GM12878 (cell line): ENCODE results near the gene EEIG2. TPM values are rescaled to one million over a fixed set of nuclear protein-coding genes. Genes with fewer than 3 reads are reported as not detected.
A peak's percentile ranks its signal among the peaks of the same experiment; 100 is the strongest.

Experiments used
- ATAC-seq: fragments of 200-7000 bp; cut with Tn5 transposase; 3 replicates; pipeline ENCODE4 v1.9.1; 2020; ENCODE audit warnings: mild to moderate bottlenecking, moderate library complexity
- BruUV-seq: library from RNA; stranded (reverse); fragments of 400-500 nt; replicated peaks from 2 replicates; lab custom pipeline; 2021; lab: Mats Ljungman, UMichigan
- CTCF ChIA-PET: fragments of 300-600 bp; sonication (Branson Sonifier 250); formaldehyde crosslinking; extraction: SDS; loops from one replicate; lab custom pipeline; 2021; ENCODE audit warnings: inconsistent platforms; lab: Yijun Ruan, JAX
- POLR2A ChIA-PET: fragments of 350-600 bp; formaldehyde crosslinking; extraction: SDS; loops from one replicate; lab custom pipeline; 2021; ENCODE audit warnings: inconsistent platforms; lab: Charles Lee
- RAD21 ChIA-PET: fragments of 300-600 bp; sonication (Branson Sonifier 250); formaldehyde crosslinking; loops from one replicate; lab custom pipeline; 2023; ENCODE audit warnings: antibody characterized with exemption; ENCODE audit not compliant: unreplicated experiment; lab: Charles Lee
- SMC1A ChIA-PET: fragments of 300-600 bp; sonication (Branson Sonifier 250); formaldehyde crosslinking; loops from one replicate; lab custom pipeline; 2023; ENCODE audit not compliant: unreplicated experiment, uncharacterized antibody; lab: Charles Lee
- DNase-seq: peaks from one replicate; pipeline ENCODE4 v3.0.0-alpha.2; 2011; ENCODE audit warnings: low read depth, low spot score
- FAIRE-seq: peaks from 3 replicates; lab custom pipeline; 2011; peaks lifted over from hg19 to GRCh38; lab: Jason Lieb, UNC
- H2AFZ ChIP-seq: 2 replicates; pipeline ENCODE4 v1.6.0; 2011; ENCODE audit warnings: low read depth, low read length, control low read depth; ENCODE audit not compliant: control insufficient read depth
- H3K27ac ChIP-seq: 2 replicates; pipeline ENCODE4 v1.5.1; 2011; ENCODE audit warnings: control low read depth; ENCODE audit not compliant: control insufficient read depth, insufficient read depth
- H3K27me3 ChIP-seq, 2 experiments: replicated peaks in 1 of 2; 2 replicates each; pipeline versions ENCODE4 v1.6.0 to v1.6.1; 2011; ENCODE audit warnings: low read length in 1 of 2; ENCODE audit not compliant: control insufficient read depth in 2 of 2, insufficient read depth in 2 of 2
- H3K36me3 ChIP-seq, 2 experiments: 2 replicates each; pipeline ENCODE4 v1.5.1; 2011; ENCODE audit warnings: low read length in 1 of 2; ENCODE audit not compliant: control insufficient read depth in 2 of 2, insufficient read depth in 2 of 2
- H3K4me1 ChIP-seq: 2 replicates; pipeline ENCODE4 v1.6.1; 2011; ENCODE audit warnings: mild to moderate bottlenecking, low read length, moderate library complexity, mixed read lengths; ENCODE audit not compliant: control insufficient read depth, insufficient read depth
- H3K4me2 ChIP-seq: 2 replicates; pipeline ENCODE4 v1.6.0; 2011; ENCODE audit warnings: control low read depth; ENCODE audit not compliant: control insufficient read depth, insufficient read depth
- H3K4me3 ChIP-seq: fragments of 200-600 bp; sonication (generic); 2 replicates; pipeline ENCODE4 v1.5.1; 2016
- H3K79me2 ChIP-seq: 2 replicates; pipeline ENCODE4 v1.6.0; 2011; ENCODE audit warnings: low read length; ENCODE audit not compliant: control insufficient read depth, insufficient read depth
- H3K9ac ChIP-seq: 2 replicates; pipeline ENCODE4 v1.8.0; 2011; ENCODE audit warnings: low read length, control low read depth, mixed read lengths; ENCODE audit not compliant: control insufficient read depth, insufficient read depth
- H3K9me3 ChIP-seq: replicated peaks from 3 replicates; pipeline ENCODE4 v1.5.1; 2011; ENCODE audit warnings: mild to moderate bottlenecking, low read length; ENCODE audit not compliant: control insufficient read depth, insufficient read depth
- H4K20me1 ChIP-seq: 2 replicates; pipeline ENCODE4 v1.6.0; 2011; ENCODE audit not compliant: control insufficient read depth, insufficient read depth
- BMI1 ChIP-seq: fragments of 450-650 bp; IDR thresholded peaks from 2 replicates; pipeline ENCODE4 v1.6.1; 2016; ENCODE audit warnings: mild to moderate bottlenecking, moderate library complexity, borderline replicate concordance
- EED ChIP-seq: sonication (generic); IDR thresholded peaks from 2 replicates; pipeline ENCODE4 v1.6.1; 2016; ENCODE audit warnings: antibody characterized with exemption, low read depth
- IKZF1 ChIP-seq: fragments of 450-650 bp; conservative IDR thresholded peaks from 2 replicates; pipeline ENCODE4 v1.6.1; 2017; ENCODE audit warnings: antibody characterized with exemption, mild to moderate bottlenecking
- IKZF2 ChIP-seq, 2 experiments: fragments of 450-650 bp; IDR thresholded peaks; 2 replicates each; pipeline ENCODE4 v1.6.1; 2017; ENCODE audit warnings: mild to moderate bottlenecking in 2 of 2, moderate library complexity in 2 of 2
- MEF2B ChIP-seq: fragments of 450-650 bp; IDR thresholded peaks from 2 replicates; pipeline ENCODE4 v1.6.1; 2018; ENCODE audit warnings: mild to moderate bottlenecking, moderate library complexity; ENCODE audit not compliant: partially characterized antibody, poor library complexity, severe bottlenecking
- POLR2A ChIP-seq: IDR thresholded peaks from 2 replicates; pipeline ENCODE4 v1.6.1; 2011; ENCODE audit warnings: low read depth, mild to moderate bottlenecking, low read length
- SIN3A ChIP-seq: IDR thresholded peaks from 2 replicates; pipeline ENCODE4 v1.6.1; 2012; ENCODE audit warnings: low read depth, low read length, improper control_type of control experiment
- SRF ChIP-seq, 2 experiments: IDR thresholded peaks; 2 replicates each; pipeline ENCODE4 v1.6.1; 2011; ENCODE audit warnings: low read depth in 2 of 2, low read length in 2 of 2, mild to moderate bottlenecking in 1 of 2, moderate library complexity in 1 of 2
- WGBS: methylation state at CpG from one replicate; pipeline ENCODE4 v1.1.6; 2016; ENCODE audit warnings: low lambda C conversion rate; ENCODE audit not compliant: insufficient replicate concordance, insufficient coverage; ENCODE audit errors: missing lambda C conversion rate; 5-methylcytosine and 5-hydroxymethylcytosine counted together
- in situ Hi-C: fragments of 300-500 bp; cut with MboI; formaldehyde crosslinking; loops from 9 replicates; pipeline ENCODE4 v1.14.3; 2018; ENCODE audit warnings: mixed read lengths
- intact Hi-C: fragments of 100-400 bp; cut with micrococcal nuclease; formaldehyde crosslinking; loops from one replicate; pipeline ENCODE4 v1.14.2; 2022; ENCODE audit not compliant: unreplicated experiment
- polyA plus RNA-seq, 11 experiments: library from polyadenylated mRNA; depleted of rRNA in 4 of 11; unstranded in 6 of 11; stranded (reverse) in 5 of 11; fragments of >200 nt; fragmentation: Nextera tagmentation in 4 of 11; fragmentation: Illumina TruSeq in 1 of 11; extraction: Ambion mirVana in 4 of 11; extraction: Trizol in 1 of 11; gene quantifications; 1 replicate in 1 of 11; 2 replicates in 10 of 11; pipeline versions ENCODE4 v1.2.1 to v1.2.3, GENCODE V29; 2011 to 2016; ENCODE audit warnings: inconsistent platforms in 2 of 11, missing spikeins in 2 of 11, low read depth in 1 of 11
- total RNA-seq, 4 experiments: library from RNA; depleted of rRNA in 3 of 4; stranded (reverse); fragments of >200 nt in 3 of 4; fragmentation: Illumina TruSeq in 1 of 4; extraction: Trizol in 1 of 4; gene quantifications; 2 replicates each; pipeline versions ENCODE4 v1.2.1 to v1.2.3, GENCODE V29; 2013 to 2021
- TF ChIP-seq, protein P1 (sequence below): fragments of 450-650 bp; IDR thresholded peaks from 2 replicates; pipeline ENCODE4 v1.6.1; 2014; ENCODE audit warnings: mild to moderate bottlenecking
- TF ChIP-seq, protein P2 (sequence below): IDR thresholded peaks from 2 replicates; pipeline ENCODE4 v1.6.1; 2012; ENCODE audit warnings: improper control_type of control experiment, low read depth, low read length; ENCODE audit not compliant: insufficient replicate concordance

The EEIG2 gene
- total and polyA plus RNA-seq, 10 of the 15 experiments (the other 5 are each of a cell fraction or from before 2014, with no cell fraction given) = 1.4 to 17.2 (median 9.8) TPM

DNA sequence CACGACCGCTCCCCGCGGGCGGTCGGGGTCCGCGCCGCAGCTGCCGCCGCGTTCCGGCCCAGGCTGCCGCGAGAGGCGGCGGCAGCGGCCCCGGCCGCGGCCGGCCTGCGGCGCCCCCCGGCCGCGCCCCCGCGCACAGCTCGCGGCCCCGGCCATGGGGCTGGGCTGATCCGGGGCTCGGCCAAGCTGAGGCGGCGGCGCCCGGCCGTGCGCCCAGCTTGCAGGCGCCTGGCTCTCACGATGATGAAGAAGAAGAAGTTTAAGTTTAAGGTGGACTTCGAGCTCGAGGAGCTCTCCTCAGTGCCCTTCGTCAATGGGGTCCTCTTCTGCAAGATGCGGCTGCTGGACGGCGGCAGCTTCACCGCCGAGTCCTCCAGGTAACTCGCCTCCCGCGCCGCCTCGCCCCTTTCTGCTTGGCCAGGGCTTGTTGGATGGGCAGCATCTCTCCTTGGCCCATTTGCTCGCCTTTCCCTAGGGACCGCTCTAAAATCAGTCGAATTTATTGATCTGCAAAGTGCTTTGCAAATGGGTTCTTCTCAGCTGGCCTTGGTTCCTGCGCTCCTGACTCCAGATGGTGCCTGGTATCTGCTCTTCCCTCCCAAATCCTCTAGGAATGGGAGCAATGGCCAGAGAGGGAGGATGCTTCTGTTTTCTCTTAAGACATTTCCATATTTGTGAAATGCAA is 431 bp downstream of the EEIG2 start:
- H2AFZ ChIP-seq = peak overlapping the region; percentile 82
- H3K9ac ChIP-seq = peak overlapping the region; percentile 60
- SMC1A ChIA-PET = interaction anchor here (0.7 to 6.8 kb wide), 26 partner anchors 8 to 364 kb away, joined by 3 to 161 read pairs (median 6); partner anchors contain the start of gene PRPF38B
- WGBS = 1% methylated on average over 41 of the region's 59 CpGs
- peaks cover 2% of the 10 kb centered on the region for H3K79me2 ChIP-seq
- no peaks in the 10 kb centered on the region for H3K9me3 ChIP-seq
- H3K4me3 ChIP-seq = peak overlapping the region; percentile 71
- RAD21 ChIA-PET = interaction anchor here (0.6 to 7.1 kb wide), 21 partner anchors 9 to 785 kb away, joined by 3 to 92 read pairs (median 6); partner anchors contain the start of genes PRPF38B and SLC25A24
- DNase-seq (no peak), ATAC-seq (peak; percentile 25), FAIRE-seq (no peak)
- H3K36me3 ChIP-seq = no peaks in the 10 kb centered on the region
- no TSS peak for BruUV-seq
- H3K27ac ChIP-seq = peak overlapping the region; percentile 19; the same call in 1 of the 2 replicates
- in situ Hi-C loops (loop anchor here (5.0 to 10.0 kb wide), 2 partner anchors 48 to 356 kb away; partner anchors contain the start of gene SLC25A24), intact Hi-C loops (loop anchor here (2.0 kb wide), 2 partner anchors 28 to 82 kb away; no protein-coding TSS in a partner anchor)
- TF ChIP-seq MEF2B (peak; percentile 30), POLR2A (no peak), BMI1 (no peak), SRF (IDR thresholded peaks at IDR 0.05; ENCODE audit: low read depth in 2 of 2, low read length in 2 of 2) (no peak), IKZF1 (0 out of 2 replicates have a peak, but pooled peaks have one; percentile 1), EED (0 out of 2 replicates have a peak, but pooled peaks have one; percentile 23), SIN3A (0 out of 2 replicates have a peak, but pooled peaks have one; percentile 24), IKZF2 (IDR thresholded peaks at IDR 0.05) (0 out of 4 replicates have a peak, but pooled peaks of 1 of the 2 experiments have one; percentile 19)
- TF ChIP-seq, protein P1, sequence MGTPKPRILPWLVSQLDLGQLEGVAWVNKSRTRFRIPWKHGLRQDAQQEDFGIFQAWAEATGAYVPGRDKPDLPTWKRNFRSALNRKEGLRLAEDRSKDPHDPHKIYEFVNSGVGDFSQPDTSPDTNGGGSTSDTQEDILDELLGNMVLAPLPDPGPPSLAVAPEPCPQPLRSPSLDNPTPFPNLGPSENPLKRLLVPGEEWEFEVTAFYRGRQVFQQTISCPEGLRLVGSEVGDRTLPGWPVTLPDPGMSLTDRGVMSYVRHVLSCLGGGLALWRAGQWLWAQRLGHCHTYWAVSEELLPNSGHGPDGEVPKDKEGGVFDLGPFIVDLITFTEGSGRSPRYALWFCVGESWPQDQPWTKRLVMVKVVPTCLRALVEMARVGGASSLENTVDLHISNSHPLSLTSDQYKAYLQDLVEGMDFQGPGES = no peak
- TF ChIP-seq, protein P2, sequence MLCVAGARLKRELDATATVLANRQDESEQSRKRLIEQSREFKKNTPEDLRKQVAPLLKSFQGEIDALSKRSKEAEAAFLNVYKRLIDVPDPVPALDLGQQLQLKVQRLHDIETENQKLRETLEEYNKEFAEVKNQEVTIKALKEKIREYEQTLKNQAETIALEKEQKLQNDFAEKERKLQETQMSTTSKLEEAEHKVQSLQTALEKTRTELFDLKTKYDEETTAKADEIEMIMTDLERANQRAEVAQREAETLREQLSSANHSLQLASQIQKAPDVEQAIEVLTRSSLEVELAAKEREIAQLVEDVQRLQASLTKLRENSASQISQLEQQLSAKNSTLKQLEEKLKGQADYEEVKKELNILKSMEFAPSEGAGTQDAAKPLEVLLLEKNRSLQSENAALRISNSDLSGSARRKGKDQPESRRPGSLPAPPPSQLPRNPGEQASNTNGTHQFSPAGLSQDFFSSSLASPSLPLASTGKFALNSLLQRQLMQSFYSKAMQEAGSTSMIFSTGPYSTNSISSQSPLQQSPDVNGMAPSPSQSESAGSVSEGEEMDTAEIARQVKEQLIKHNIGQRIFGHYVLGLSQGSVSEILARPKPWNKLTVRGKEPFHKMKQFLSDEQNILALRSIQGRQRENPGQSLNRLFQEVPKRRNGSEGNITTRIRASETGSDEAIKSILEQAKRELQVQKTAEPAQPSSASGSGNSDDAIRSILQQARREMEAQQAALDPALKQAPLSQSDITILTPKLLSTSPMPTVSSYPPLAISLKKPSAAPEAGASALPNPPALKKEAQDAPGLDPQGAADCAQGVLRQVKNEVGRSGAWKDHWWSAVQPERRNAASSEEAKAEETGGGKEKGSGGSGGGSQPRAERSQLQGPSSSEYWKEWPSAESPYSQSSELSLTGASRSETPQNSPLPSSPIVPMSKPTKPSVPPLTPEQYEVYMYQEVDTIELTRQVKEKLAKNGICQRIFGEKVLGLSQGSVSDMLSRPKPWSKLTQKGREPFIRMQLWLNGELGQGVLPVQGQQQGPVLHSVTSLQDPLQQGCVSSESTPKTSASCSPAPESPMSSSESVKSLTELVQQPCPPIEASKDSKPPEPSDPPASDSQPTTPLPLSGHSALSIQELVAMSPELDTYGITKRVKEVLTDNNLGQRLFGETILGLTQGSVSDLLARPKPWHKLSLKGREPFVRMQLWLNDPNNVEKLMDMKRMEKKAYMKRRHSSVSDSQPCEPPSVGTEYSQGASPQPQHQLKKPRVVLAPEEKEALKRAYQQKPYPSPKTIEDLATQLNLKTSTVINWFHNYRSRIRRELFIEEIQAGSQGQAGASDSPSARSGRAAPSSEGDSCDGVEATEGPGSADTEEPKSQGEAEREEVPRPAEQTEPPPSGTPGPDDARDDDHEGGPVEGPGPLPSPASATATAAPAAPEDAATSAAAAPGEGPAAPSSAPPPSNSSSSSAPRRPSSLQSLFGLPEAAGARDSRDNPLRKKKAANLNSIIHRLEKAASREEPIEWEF = no peak
- H3K27me3 ChIP-seq = no peaks in the 10 kb centered on the region
- peaks cover 29% of the 10 kb centered on the region for H3K4me1 ChIP-seq
- H3K4me2 ChIP-seq = peak overlapping the region; percentile 97
- CTCF ChIA-PET = interaction anchor here (0.5 to 7.0 kb wide), 30 partner anchors 9 to 781 kb away, joined by 3 to 258 read pairs (median 6); partner anchors contain the start of genes PRPF38B and SLC25A24
- H4K20me1 ChIP-seq = no peaks in the 10 kb centered on the region
- POLR2A ChIA-PET = interaction anchor here (0.5 to 2.9 kb wide), 9 partner anchors 10 to 361 kb away, joined by 3 to 24 read pairs (median 4); partner anchors contain the start of gene PRPF38B
